ENCODE measurements around the gene PRICKLE2. TPM values are rescaled to one million over a fixed set of nuclear protein-coding genes. Genes with fewer than 3 reads are reported as not detected.

The PRICKLE2 gene
- total and polyA plus RNA-seq, 3 donors from 2014 or later, result 5.5 to 10.1 (median 9.1) TPM

DNA sequence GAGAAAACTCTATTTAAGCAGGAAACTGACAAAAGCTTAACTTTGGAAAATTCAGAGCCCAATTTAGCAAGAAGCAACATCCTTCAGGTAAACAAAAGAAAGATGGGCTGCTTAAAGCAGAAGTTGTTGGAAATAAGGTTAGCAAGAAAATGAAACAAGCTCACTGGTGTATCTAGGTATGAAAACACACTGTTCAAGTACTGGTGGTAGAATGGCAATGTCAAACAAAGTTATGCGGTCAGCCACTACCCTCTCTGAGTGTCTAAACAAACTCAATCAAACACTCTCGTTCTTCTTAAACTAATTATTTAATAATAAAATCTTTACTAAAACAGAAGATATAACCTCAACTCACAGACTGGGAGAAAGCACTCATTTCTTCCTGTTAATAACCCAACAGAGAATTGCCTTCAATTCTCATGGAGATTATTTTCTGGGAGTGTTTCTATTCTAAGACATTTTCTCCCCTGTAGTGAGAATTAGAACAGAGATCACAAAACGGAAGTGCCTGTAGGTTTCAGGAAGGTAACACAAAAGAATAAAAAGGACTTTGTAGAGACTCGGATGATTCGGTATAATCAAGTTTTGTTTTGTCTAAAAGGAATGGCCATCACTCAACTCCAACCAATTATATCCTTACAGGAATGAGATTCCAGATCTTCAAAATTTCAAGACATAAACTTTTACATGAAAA is 28.9 kb downstream of the PRICKLE2 start:
- intact Hi-C loops (cut with DNase I; ENCODE audit: low total_unique reads), result no loop called here
- no peaks in the 10 kb centered on the region for H3K27me3 ChIP-seq
- no peaks in the 10 kb centered on the region for H3K4me1 ChIP-seq
- no peak for DNase-seq
- no peak overlapping the region for H3K27ac ChIP-seq
- H3K9me3 ChIP-seq, result no peaks in the 10 kb centered on the region
- no peak for TF ChIP-seq POLR2A (IDR thresholded peaks at IDR 0.05)
- TF ChIP-seq, protein P1, sequence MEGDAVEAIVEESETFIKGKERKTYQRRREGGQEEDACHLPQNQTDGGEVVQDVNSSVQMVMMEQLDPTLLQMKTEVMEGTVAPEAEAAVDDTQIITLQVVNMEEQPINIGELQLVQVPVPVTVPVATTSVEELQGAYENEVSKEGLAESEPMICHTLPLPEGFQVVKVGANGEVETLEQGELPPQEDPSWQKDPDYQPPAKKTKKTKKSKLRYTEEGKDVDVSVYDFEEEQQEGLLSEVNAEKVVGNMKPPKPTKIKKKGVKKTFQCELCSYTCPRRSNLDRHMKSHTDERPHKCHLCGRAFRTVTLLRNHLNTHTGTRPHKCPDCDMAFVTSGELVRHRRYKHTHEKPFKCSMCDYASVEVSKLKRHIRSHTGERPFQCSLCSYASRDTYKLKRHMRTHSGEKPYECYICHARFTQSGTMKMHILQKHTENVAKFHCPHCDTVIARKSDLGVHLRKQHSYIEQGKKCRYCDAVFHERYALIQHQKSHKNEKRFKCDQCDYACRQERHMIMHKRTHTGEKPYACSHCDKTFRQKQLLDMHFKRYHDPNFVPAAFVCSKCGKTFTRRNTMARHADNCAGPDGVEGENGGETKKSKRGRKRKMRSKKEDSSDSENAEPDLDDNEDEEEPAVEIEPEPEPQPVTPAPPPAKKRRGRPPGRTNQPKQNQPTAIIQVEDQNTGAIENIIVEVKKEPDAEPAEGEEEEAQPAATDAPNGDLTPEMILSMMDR (IDR thresholded peaks at IDR 0.05), result no peak
- H3K36me3 ChIP-seq (ENCODE audit: low read depth, missing control alignments), result no peaks in the 10 kb centered on the region
- H3K4me3 ChIP-seq, result no peak overlapping the region
- 89 to 94% methylated on average over 5 of the region's 5 CpGs for WGBS, 2 donors

- 93 to 97% methylated on average over 1 of the region's 1 CpG for WGBS, 2 donors
- no peak overlapping the region for H3K27ac ChIP-seq
- H3K4me3 ChIP-seq, result no peak overlapping the region
- no peaks in the 10 kb centered on the region for H3K36me3 ChIP-seq (ENCODE audit: low read depth, missing control alignments)
- no peak for DNase-seq
- TF ChIP-seq, protein P1 (IDR thresholded peaks at IDR 0.05), result no peak
- no peaks in the 10 kb centered on the region for H3K27me3 ChIP-seq
- intact Hi-C loops (cut with DNase I; ENCODE audit: low total_unique reads), result no loop called here
- no peaks in the 10 kb centered on the region for H3K4me1 ChIP-seq
- no peaks in the 10 kb centered on the region for H3K9me3 ChIP-seq
Observed at GRCh38 chr3:64195789-64196188, 29.5 kb downstream of the PRICKLE2 start.

DNA sequence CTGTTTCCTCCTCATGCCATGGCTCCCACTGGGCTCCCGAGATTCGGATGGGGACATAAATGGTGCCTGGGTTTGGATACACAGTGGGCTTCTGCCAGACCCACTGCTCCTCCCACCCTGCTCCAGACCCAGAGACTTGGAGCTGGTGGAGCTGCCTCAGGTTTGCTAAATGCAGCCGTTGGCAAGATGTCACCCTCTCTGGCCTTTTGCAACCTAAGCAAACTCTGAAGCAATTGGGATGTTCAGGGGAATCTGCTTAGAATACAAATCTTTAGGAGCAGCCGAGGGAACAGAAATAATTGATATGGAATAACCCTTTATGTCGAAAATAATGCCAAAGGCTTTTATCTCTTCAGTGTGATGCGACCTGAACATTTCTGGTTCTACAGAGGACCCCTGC is 33.4 kb downstream of the PRICKLE2 start:
- Histone ChIP-seq H3K4me1 (peaks cover 4% of the 10 kb centered on the region), H3K9me3 (no peaks in the 10 kb centered on the region), H3K27ac (no peak overlapping the region), H3K4me3 (no peak overlapping the region), H3K27me3 (no peaks in the 10 kb centered on the region), H3K36me3 (ENCODE audit: low read depth, missing control alignments) (no peaks in the 10 kb centered on the region)
- intact Hi-C loops (cut with DNase I; ENCODE audit: low total_unique reads), result no loop called here
- no peak for DNase-seq
- 86% methylated on average over 6 of the region's 6 CpGs for WGBS, 2 donors
- TF ChIP-seq, protein P1 (IDR thresholded peaks at IDR 0.05), result no peak
- no peak for TF ChIP-seq POLR2A (IDR thresholded peaks at IDR 0.05)

DNA sequence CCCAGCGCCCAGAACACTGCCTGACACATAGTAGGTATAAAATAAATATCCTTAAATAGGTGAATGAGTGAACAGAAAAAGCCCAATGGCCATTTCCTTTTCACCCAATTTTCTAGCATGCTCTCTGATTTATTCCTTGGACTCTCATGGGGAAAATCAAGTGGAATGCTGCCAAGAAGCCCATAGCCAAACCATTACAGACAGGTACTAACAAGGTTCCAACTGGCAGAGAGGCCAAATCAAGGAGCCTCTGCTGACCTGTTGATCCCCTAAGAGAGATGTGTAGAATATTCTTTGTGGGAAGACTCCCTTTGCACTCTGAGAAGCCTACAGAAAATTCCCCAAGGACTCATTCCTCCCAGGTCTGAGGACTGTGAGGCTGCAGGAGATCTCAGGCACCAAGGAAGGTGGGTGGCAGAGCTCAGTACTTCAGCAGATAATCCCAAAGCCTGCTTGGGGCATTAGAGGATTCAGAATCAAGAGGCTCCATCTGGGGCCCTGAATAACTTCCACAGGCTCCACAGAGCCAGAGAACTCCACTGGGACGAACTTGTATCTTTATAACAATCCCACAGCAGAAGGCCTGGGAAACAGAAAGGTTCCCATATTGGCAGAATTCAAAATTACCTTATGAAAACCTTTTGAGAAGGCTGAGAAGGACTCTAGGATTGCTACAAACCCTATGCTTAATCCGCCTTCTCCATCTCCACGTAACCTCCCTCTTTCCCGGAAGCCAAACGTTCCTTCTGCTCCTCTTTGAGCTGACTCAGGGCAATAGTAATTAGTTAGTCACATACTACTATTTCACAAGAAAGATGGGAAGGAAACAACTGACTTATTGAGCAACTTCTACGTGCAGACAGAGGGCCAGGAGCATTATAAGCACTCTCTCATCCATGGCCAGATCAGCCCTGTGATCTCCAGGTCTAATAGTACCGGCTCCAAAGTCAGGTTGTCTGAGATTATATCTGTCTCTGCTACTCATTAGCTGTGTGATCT is 34.5 kb downstream of the PRICKLE2 start:
- Histone ChIP-seq H3K4me3 (no peak overlapping the region), H3K4me1 (peaks cover 8% of the 10 kb centered on the region), H3K27me3 (no peaks in the 10 kb centered on the region), H3K36me3 (ENCODE audit: low read depth, missing control alignments) (no peaks in the 10 kb centered on the region), H3K27ac (no peak overlapping the region), H3K9me3 (no peaks in the 10 kb centered on the region)
- intact Hi-C loops (cut with DNase I; ENCODE audit: low total_unique reads), result no loop called here
- TF ChIP-seq, protein P1 (IDR thresholded peaks at IDR 0.05), result no peak
- no peak for TF ChIP-seq POLR2A (IDR thresholded peaks at IDR 0.05)
- DNase-seq, result no peak
- WGBS, 2 donors, result 91% methylated on average over 8 of the region's 8 CpGs

Data from testis (tissue), 3 donors.